Stimulated activated CD8-positive, alpha-beta memory T cell treated with anti-CD3 and anti-CD28 coated beads, Interleukin-7, amount 100 ng/mL, for 48 hours (primary cell): Measurements from ENCODE around the gene PKNOX1.
"Not testable (repeated sequence)": the region's sequence is repeated elsewhere in the genome, so short reads cannot be mapped to it uniquely, and the experiment has no call there.

ENCODE experiments used
- DNase-seq, 2 donors: peaks; one replicate each; pipeline ENCODE4 v3.0.0-alpha.2; 2020; ENCODE audit warnings: low read depth in 1 of 2; ENCODE audit errors: extremely low read depth in 1 of 2

Gene PKNOX1

DNA sequence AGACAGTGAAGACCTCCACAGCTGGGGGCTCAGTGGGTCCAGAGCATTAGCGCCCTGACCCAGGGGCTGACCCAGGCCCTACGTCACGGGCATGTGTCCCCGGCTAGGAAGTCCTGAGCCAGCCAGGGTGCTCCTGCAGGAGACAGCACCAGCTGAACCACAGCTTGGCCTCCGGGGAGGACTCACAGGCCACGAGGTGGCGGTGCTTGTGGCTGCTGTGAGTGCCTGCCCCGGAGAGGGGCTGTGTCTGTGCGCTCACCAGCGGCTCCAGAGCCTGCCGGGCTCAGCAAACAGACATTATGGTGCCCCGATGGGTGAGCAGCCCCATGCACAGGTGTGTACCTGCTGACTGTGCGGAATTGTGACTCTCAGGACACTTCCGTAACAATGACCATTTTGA, 70.2 kb downstream of the PKNOX1 start:
- DNase-seq: not testable (repeated sequence)

DNA sequence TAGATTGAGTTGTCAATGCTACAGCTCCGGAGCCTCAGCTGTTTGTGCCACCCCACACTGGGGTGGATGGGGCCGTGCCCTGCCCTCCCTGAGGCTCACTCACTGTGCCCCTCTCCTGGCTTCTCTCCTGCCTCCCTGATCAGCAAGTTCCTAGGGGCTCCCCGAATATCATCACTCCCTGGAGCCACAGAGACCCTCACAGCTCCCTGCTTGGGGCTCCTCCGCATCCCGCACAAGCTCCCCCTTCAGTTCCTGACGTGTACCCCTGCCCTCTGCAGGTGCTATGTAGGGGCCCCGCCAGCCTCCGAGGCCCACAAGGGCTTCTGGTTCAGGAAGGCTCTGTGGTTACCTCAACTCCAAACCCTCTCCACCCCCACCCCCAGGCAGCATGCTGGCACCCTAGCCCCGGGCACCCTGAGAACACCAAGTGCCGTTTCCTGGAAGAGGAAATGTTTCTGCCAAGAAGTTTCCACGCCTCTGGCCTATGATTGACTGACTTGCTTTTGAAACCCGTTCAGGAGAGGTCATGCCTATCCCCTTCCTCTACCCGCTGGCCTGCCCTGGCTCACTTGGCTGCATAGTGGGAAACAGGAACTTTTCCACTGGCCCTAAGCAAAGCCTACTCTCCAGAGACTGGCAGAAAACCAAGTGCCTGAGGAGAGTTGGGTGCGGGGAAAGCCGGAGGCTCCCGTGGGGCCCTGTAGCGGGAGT, 71.0 kb downstream of the PKNOX1 start:
- not testable (repeated sequence) for DNase-seq

DNA sequence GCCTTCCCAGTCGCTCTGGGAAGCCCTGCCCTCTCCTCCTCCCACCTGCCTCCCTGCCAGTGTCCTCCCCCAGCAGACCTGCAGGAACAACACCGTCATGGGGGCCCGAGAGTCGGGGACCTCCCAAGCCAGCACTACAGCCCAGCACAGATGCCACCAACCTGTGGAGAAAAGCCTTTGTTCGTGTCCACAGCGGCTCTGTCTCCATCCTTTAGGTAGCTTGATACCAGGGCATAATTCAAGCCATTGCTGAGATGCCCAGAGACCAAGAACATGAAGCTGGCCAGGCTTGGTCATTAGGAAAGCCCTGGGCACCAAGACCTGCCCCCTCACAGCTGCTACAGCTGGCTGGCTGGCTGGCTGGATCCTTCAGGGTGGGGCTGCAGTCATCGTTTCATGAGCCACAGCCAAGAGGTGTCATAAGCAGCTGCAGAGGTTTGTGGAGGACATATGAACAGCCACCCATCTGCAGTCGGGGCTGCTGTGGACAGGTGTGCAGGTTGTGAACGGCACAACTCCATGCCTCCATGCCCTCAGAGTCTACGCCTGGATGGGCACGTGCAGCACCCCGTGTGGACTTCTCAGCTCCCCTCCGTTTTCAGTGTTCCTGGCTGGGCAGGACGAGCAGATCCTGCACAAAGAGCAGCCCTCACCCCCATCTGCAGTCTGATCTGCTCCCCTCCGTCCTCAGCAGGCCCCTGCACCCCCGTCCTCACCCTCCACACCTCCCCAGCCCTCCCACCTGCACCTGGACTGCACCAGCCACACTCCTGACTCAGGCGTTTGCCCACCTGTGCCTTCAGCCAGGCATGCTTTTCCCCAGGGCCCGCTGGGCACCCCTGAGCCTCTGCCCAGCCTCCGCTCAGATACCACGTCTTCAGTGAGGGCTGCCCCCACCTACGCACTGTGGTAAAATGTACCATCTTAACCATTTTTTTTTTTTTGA, 71.8 kb downstream of the PKNOX1 start:
- not testable (repeated sequence) for DNase-seq

DNA sequence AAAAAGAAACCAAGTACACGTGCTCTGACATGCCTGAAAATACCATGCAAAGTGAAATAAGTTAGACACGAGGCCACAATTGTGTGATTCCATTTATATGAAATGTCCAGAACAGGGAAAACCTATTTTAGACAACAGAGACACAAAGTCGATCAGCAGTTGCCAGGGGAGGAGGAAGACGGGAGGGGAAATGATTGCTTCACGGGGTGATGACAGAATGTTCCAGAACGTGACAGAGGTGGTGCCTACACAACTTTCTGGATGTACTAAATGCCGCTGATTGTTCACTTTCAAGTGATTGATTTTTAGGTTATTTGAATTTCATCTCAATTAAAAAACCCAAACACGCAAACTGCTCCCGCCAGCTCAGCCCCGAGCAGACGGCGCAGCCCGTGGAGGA, 78.8 kb downstream of the PKNOX1 start:
- DNase-seq: not testable (repeated sequence)

DNA sequence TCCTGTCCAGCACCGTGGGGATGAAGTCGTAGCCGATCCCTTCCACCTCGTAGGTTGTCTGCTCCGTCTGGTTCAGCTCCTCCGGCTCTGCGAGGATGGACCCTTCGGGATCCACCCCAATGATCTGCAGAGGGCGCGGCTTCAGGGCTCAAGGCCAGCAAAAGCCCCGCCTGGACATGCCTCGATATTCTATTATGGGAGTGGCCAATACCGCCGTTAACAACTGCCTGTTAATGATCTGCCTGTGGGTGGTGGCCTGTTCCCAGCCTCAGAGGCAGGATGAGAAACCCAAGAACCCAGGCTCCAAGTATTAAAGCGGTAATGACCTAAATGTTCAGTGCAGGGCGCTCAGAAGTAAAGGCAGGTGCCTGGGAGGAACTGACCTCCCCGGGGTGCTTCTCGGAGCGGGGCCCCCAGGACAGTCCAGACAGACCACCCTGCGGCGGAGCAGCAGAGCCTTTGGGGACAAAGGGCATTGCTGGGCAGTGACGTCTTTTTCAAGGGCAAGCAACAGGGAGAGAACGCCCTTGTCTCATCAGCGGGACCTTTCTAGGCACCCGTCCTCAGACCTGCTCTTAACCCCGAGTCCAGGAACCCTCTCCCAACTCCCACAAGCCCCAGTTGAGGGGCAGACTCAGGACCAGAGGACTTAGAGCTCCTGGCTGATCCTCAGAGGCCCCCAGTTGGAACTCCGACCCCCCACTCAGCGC, 88.7 kb downstream of the PKNOX1 start:
- DNase-seq: not testable (repeated sequence)

DNA sequence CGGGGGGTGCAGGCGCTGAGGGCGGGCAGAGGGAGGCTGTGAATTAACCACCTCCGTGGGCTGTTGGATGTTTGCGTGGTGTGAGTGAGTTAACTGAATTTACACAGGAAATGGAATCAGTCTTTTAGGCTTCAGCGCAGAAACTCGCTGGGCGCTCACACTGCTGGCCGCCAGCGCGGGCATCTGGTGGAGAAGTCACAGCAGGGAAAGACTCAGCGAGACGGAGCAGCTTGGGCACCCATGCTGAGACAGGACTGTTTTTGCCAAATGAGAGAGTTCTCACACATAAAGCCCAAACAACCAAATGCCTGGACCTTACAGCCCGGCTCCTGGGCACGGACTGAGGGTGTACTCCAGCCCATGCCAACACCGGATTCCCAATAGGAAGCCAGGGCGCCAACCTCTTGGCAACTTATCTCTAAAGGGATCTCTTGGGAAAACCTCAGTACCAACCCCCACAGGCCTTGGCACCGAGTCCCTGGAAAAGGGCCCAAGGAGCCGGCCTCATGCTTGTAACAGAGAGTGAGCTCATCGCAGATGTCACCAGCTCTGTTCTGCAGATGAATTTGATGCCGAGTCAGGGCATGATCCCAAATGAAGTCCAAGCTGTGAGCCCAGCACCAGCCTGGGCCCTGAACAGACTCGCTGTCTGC, 90.0 kb downstream of the PKNOX1 start:
- not testable (repeated sequence) for DNase-seq

DNA sequence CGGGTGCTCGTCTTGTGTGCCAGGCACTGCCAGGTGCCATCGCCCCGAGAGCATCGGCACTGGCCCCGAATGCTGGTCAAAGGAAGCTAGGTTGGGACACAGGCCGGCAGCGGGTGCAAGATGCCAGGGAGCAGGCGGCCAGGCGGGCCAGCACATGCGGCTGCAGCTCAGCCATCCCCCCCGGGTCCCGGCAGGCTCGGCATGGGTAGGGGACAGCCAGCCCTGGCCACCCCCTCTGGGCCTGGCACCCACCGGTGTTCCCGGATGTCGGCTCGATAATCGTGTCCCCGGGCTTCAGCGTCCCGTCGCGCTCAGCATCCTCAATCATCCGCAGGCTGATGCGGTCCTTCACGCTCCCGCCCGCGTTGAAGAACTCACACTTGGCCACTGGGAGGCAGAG, 91.6 kb downstream of the PKNOX1 start:
- not testable (repeated sequence) for DNase-seq

DNA sequence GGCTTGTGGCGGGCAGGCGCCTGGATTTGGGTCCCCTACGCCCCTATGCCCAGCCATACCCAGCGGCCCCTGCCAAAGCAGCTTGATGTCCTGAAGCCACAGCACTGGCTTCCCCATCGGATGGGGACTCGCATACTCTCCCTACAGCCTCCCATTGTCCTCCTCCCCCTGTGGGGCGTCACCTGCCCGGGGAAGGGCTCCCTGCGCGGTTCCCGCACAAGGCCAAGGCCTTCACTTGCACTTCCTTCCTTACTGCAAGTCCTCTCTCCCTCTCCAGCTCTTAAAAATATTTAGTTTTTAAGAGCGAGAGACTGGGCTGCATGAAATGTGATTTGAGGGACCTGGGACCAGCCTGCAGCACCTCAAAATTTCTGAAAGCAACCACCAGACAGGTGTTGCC, 92.3 kb downstream of the PKNOX1 start:
- not testable (repeated sequence) for DNase-seq

DNA sequence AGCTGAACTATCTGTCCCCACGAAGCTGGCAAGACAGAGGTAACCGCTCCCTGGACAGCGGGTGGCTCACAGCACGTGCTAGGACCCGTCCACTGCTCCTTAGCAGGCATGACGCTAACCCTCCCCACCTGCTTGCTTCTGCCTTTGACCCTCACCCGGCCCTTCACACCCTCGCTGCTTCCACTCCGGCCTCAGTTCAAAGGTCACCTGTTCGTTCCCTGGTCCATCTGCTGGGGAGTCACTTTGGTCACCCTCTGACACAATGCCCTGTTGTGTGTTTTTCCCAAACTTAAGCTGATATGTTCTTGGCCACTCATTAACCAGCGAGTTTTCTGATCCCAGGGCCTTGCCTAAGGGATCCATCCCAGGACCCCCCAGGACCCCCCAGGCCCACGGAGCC, 93.7 kb downstream of the PKNOX1 start:
- not testable (repeated sequence) for DNase-seq

DNA sequence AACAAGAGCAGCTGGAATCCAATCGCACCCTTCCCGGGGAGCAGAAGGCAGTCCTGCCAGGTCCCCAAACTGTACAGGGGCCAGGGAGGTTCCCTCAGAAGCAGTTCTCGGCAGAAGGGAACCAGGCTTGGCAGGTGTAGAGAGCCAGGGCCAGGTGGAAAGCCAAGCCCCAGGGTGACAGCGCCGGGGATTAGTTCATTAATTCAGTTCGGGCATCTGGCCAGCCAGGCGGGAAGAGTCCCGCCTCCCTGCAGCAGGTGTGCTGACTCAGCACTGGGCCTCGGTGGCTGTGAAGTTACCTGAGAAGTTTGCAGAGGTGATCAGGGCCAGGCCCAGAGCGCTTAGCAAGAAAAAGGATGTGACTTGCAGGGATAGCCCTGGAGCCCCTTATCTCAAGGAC, 95.3 kb downstream of the PKNOX1 start:
- DNase-seq: not testable (repeated sequence)

DNA sequence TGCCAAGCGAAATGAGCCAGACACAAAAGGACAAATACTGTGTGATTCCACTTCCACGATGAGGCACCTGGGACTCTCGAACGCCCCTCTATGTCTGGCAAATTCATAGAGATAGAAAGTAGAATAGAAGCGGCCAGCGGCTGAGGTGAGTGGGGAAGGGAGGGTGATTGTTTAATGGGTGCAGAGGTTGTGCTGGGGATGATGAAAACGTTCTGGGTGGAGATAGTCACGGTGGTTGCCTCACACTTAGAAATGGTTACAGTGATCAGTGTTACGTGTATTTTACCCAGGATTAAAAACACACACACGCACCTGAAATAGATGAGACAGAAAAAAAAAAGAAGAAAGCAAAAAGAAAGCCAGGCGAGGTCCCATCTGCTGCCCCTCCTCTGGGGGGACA, 98.4 kb downstream of the PKNOX1 start:
- DNase-seq: not testable (repeated sequence)

DNA sequence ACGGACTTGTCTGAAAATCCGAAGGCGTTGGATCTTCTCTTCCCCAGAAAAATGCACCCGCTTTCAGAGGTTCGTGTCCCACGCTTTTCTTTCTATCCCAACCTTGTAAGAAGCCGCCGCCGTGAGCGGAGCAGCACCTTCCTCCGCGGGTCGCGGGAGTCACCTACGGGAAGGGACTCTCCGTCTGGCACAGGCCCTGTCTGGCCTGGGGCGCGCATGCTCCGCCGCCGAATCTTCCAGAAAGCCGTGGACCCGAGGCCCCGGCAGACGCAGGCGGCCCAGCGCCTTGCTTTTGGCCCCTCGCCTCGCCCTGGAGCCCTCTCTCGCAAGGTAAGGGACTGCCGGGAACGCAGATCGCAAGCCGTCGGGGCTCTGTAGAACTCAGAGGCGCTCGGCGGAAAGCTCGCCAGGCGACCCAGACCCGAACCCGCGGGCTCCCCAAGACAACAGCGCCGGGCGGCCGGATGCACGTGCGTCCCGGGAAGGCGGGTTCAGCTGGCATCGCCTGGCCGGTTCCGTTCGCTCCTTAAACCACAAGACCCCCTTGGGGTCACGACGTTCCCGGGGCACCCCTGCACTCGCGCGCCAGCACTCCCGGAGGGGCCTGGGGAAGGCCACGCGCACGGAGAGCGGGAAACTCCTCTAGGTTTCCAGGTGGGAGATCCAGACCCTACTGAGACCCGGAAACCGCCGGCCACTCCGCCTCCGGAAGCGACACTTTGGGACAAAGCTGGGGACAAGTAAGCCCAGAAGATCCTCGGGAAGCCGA, 100.2 kb downstream of the PKNOX1 start:
- DNase-seq: not testable (repeated sequence)

DNA sequence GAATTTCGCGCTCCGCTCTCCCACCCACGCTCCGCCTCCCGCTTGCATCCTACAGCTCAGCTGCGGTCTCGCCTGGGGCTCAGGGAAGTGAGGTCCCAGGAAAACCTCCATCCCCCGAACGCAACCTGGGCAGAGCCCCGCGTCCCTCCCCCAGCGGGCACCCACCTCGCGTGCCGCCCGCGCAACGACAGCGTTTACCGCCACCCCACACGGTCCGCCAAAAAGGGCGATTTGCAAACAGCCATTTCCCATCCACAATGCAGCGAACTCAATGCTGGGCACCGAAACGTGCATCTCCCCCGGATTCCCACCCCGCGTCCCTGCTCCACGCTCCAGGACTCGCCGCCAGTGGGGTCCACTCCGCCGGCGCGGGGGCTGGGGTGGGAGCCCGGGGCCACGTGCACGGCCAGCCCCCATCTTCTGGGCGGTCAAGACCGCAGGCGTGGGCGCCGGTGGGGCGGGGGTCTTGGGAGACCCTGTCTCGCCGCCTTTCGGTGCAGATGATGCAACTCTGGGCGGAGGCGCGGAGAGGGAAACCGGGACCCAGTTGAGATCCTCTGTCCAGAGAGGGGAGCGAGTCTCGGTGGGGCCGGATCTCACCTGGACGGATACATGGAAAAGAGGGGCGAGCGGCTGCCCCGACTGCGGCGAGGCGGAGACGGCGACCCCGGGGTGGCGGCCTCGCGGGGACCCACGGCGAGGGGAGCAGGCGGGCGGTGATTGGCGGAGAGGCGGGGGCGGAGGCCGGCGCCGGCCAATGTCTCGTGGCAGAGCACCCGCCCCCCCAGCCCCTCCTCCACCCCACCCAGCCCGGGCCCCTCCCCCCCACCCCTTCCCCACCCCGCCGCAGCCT, 101.0 kb downstream of the PKNOX1 start, which contains the start of gene CBS:
Gene CBS (minus strand): TSS at position 666 of the 853 bp plus-strand sequence. CDS start 3,642 bp downstream, outside the sequence.
- DNase-seq: not testable (repeated sequence)

DNA sequence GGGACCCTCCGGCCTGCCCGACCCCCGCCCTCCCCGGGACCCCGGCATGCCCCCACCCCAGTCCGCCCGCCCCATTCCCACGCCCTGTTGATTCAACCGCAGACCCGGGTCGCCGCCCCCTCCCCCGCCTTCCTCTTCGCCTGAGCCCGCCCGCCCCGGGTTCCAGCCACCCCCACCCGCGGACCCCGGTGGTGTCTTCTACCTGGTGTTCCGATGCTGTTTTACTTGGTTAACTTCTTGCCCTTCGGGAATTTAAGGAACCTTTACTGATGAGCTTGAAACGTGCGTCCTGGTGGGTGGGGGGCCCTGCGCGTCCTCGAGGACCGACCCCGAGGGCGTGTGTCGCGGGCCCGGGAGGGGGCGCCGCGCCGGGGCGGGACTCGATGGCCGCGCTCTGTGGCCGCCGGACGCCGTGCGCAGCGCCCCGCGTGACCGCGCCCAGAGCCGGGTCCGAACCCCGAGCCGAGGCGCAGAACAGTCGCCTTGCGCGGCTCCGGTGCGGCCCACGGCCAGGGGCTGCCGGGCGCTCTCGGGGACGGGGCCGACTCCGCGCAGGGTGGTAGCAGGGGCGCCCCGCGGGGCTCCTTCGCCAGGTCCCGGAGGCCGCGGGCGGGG, 101.8 kb downstream of the PKNOX1 start:
- not testable (repeated sequence) for DNase-seq

DNA sequence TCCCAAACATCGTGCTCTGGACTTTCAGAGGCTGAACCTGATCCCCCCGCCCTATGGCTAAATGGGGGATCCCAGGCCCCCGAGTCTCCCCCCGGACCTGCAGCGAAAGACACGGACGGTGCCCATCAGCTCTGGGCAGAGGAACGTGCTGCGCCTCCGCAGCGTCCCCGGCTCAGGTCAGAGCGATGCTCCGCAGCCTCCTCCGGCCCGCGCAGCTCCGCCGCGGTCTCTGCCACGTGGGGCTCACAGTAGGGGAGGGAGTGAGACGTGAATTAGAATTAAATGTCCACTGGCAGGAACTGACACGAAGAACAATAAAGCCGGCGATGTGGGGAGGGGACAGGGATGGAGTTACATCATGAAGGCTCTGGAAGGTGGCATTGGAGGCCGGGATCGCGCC, 102.3 kb downstream of the PKNOX1 start:
- DNase-seq: not testable (repeated sequence)

DNA sequence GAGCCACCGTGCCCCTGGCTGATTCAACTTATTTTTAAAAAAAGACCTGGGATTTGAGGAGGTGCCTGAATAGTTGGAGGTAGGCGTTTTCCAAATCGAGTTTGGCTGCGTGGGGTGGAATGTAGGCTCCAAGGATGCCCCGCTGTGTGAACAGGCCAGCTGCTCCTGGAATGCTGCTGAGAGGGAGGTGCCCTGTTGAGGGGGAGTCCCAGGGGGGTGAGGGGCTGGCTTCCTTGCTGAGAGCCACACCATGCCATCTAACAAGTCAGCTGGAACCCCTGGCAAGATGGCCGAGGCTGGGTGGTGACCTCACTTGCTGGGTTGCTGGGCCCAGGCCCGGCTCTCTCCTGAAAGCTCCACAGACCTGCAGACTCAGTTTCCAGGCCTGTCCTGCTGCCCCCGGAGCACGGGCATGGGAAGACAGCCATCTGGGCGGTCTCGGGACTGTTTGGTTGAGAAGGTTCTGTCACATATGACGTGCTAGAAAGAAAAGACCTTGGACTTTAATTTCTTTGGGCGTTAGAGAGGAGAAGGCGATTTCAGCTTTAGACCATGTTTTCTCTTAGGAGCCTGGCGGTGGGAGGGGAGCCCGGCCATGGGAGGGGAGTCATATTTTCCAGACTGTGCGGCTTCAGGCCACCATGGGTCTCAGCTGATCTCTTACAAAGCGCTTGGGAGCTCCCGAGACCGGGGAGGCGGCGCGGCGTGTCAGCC, 108.4 kb downstream of the PKNOX1 start:
- not testable (repeated sequence) for DNase-seq
